ENCODE measurements around the gene HEPH. TPM values are rescaled to one million over a fixed set of nuclear protein-coding genes. Genes with fewer than 3 reads are reported as not detected.

Gene HEPH
- total and polyA plus RNA-seq, 9 of the 15 experiments (the other 6 are each of a cell fraction or from before 2014, with no cell fraction given): 22.4 to 67.6 (median 42.9) TPM

DNA sequence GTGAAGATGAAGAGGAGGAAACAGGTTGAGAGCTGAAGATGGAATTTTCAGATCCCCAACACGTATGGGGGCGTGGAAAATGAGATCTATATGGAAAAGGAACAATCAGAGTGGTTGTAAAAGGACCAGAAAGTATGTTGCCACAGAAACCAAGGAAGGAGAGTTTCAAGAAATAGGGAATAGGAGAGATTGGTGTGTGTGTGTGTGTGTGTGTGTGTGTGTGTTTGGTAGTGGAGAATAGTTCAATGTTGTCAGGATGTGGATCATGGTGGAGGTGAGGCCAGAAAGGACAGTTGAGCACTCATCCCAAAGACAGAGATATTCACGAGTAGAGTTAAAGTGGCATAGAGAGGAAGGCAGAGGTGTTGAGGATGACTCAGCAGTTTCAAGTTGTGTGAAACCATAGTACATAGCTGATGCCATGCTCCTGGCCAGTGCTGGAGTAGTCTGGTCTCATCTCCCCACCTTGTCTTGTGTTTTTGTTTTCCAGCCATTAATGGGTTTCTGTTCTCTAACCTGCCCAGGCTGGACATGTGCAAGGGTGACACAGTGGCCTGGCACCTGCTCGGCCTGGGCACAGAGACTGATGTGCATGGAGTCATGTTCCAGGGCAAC, 36.1 kb downstream of the HEPH start:
- POLR2A ChIA-PET: no interaction called here
- no peaks in the 10 kb centered on the region for H3K79me2 ChIP-seq (ENCODE audit: control insufficient read depth, insufficient read depth, low read length)
- no peaks in the 10 kb centered on the region for H3K9me1 ChIP-seq (ENCODE audit: control insufficient read depth, insufficient read depth, low read length)
- no peak overlapping the region for H2AFZ ChIP-seq (ENCODE audit: low read depth, low read length)
- H3K9me3 ChIP-seq (replicated peaks; ENCODE audit: control insufficient read depth, insufficient read depth, low read depth, low read length): no peaks in the 10 kb centered on the region; the same call in 1 of the 2 replicates
- CTCF ChIA-PET (ENCODE audit: low intra/inter-chr PET ratio): interaction anchor here (0.5 kb wide), 1 partner anchor 531 kb away, joined by 4 read pairs; no protein-coding TSS in a partner anchor
- peak; percentile 42 for FAIRE-seq
- intact Hi-C loops (cut with micrococcal nuclease) (loop anchor here (2.0 to 10.0 kb wide), 2 partner anchors 205 to 529 kb away; no protein-coding TSS in a partner anchor), in situ Hi-C loops (cut with MboI) (no loop called here)
- BruUV-seq (replicated peaks): TSS peak; percentile 11
- H3K9ac ChIP-seq (ENCODE audit: insufficient read depth in 1 of 2, low read depth in 2 of 2, low read length in 2 of 2): no peak overlapping the region
- peaks cover 85% of the 10 kb centered on the region; the same call in 2 of the 3 replicates for H3K36me3 ChIP-seq (ENCODE audit: control insufficient read depth, insufficient read depth, low read length)
- no peaks in the 10 kb centered on the region for H4K20me1 ChIP-seq (replicated peaks; ENCODE audit: control insufficient read depth, insufficient read depth, low read length)
- peak; percentile 63 for ATAC-seq
- WGBS (ENCODE audit: insufficient coverage, low coverage, missing lambda C conversion rate): 71% methylated on average over 4 of the region's 4 CpGs
- no peak overlapping the region for H3K4me2 ChIP-seq (ENCODE audit: insufficient read depth, low read length)
- H3K27ac ChIP-seq (ENCODE audit: extremely low read depth, low read depth, low read length): no peak overlapping the region; the same call in 2 of the 3 replicates
- TF ChIP-seq POLR2B (IDR thresholded peaks at IDR 0.05; ENCODE audit: low read depth, partially characterized antibody): peak; percentile 56
- no peak for TF ChIP-seq ZNF174 (CRISPR knock-in tag; IDR thresholded peaks at IDR 0.05)
- peak; percentile 60 for TF ChIP-seq POLR2A (conservative IDR thresholded peaks at IDR 0.05)
- TF ChIP-seq MAFK (IDR thresholded peaks at IDR 0.05; ENCODE audit: low read length): peak; percentile 84
- 0 out of 2 replicates have a peak, but pooled peaks have one; percentile 51 for TF ChIP-seq NFE2L1 (tag; IDR thresholded peaks at IDR 0.05; ENCODE audit: borderline replicate concordance, low read depth)
- TF ChIP-seq C11orf30 (IDR thresholded peaks at IDR 0.05; ENCODE audit: low read depth): peak; percentile 85
- peak; percentile 84 for TF ChIP-seq NFE2 (IDR thresholded peaks at IDR 0.05; ENCODE audit: low read depth)
- TF ChIP-seq SUPT5H (IDR thresholded peaks at IDR 0.05): peak; percentile 66
- TF ChIP-seq, protein P1, sequence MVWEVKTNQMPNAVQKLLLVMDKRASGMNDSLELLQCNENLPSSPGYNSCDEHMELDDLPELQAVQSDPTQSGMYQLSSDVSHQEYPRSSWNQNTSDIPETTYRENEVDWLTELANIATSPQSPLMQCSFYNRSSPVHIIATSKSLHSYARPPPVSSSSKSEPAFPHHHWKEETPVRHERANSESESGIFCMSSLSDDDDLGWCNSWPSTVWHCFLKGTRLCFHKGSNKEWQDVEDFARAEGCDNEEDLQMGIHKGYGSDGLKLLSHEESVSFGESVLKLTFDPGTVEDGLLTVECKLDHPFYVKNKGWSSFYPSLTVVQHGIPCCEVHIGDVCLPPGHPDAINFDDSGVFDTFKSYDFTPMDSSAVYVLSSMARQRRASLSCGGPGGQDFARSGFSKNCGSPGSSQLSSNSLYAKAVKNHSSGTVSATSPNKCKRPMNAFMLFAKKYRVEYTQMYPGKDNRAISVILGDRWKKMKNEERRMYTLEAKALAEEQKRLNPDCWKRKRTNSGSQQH (CRISPR knock-in tag; IDR thresholded peaks at IDR 0.05): 0 out of 2 replicates have a peak, but pooled peaks have one; percentile 37
- peak; percentile 90 for TF ChIP-seq ZNF316 (IDR thresholded peaks at IDR 0.05)
- 0 out of 2 replicates have a peak, but pooled peaks have one; percentile 34 for TF ChIP-seq OTX1 (CRISPR knock-in tag; IDR thresholded peaks at IDR 0.05)
- TF ChIP-seq, protein P2, sequence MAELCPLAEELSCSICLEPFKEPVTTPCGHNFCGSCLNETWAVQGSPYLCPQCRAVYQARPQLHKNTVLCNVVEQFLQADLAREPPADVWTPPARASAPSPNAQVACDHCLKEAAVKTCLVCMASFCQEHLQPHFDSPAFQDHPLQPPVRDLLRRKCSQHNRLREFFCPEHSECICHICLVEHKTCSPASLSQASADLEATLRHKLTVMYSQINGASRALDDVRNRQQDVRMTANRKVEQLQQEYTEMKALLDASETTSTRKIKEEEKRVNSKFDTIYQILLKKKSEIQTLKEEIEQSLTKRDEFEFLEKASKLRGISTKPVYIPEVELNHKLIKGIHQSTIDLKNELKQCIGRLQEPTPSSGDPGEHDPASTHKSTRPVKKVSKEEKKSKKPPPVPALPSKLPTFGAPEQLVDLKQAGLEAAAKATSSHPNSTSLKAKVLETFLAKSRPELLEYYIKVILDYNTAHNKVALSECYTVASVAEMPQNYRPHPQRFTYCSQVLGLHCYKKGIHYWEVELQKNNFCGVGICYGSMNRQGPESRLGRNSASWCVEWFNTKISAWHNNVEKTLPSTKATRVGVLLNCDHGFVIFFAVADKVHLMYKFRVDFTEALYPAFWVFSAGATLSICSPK (IDR thresholded peaks at IDR 0.05; ENCODE audit: borderline replicate concordance): no peak
- no peak for TF ChIP-seq KLF13 (tag; IDR thresholded peaks at IDR 0.05; ENCODE audit: borderline replicate concordance, low read depth)
- peak; percentile 89 for TF ChIP-seq MAFF (IDR thresholded peaks at IDR 0.05; ENCODE audit: low read length)
- peak; percentile 92 for TF ChIP-seq MAFG (tag; conservative IDR thresholded peaks at IDR 0.05)
- peak in 1 of 4 experiments; percentile 4 for DNase-seq (ENCODE audit: extremely low read depth in 1 of 4, low spot score in 3 of 4)
- H3K4me1 ChIP-seq (replicated peaks in 1 of 2; ENCODE audit: control insufficient read depth in 2 of 2, insufficient read depth in 2 of 2, low read length in 2 of 2): no peaks in the 10 kb centered on the region
- no peak overlapping the region for H3K4me3 ChIP-seq
- no peaks in the 10 kb centered on the region for H3K27me3 ChIP-seq (ENCODE audit: control insufficient read depth in 2 of 2, insufficient read depth in 2 of 2, low read length in 2 of 2)
